Measurements from ENCODE around the gene PRSS35.
"Not testable (repeated sequence)": the region's sequence is repeated elsewhere in the genome, so short reads cannot be mapped to it uniquely, and the experiment has no call there.

The PRSS35 gene

DNA sequence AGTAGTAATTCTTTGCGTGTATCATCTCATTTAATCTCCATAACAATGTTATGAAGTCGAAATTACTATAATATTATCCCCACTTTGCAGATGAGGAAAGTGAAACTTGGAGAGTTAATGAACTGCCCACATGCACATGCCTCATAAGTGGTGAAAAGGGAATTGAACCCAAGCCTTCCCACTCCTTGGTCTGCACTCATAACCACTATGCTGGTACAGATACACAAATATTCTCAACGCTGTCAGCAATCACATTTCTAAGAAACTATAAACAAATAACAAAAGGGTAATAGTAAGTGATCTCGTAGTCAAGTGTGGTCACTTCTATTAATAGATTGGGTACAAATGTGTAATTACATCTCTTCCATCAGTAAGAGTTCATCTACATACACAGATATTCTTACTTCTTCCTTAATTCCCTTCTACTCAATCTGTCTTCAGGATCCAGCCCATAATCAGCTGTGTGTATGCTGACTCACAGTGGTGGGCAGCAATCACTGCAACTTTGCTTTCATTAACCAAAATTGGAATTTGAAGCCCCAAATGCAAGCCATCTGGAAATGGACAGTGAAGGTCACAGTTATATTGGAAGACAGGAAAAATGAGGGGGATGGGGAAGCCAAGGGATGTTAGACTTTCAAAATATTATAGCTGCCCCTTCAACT lies 6.6 kb downstream of the PRSS35 start:
- DNase-seq, result no peak

DNA sequence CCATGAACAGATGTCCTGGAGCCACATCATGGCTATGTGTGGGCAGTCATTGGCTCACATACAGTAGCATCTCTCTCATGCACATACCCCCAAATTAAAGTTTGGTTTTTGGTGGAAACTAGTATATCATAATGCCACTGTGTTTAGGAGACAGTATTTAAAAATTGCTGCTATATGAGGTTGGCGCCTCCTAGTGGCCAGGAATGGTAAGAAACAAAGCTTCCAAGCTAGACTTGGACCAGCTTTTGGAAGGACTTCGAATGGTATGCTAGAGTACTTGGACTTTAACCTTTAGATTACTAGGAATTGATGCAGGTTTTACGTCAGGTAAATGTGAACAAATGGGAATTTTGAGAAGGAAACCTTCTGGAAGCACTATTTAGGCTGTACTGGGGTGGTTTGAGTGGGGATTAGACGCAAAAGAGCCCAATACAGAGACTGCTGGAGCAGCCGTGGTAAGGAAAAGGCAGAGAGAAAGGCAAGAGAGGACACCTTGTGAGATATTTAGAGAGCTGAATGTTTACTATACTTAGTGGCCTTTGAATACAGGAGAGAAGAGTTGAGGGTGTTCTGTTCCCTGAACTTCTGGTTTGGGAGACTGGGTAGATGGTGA lies 23.8 kb downstream of the PRSS35 start:
- peak; percentile 5 for DNase-seq

- DNase-seq, result no peak
These were observed 24.6 kb downstream of the PRSS35 start for GRCh38 chr6:83536647-83537589.

GRCh38 chr6:83539678-83540077 lies 27.3 kb downstream of the PRSS35 start:
- no peak for DNase-seq

- no peak for DNase-seq
These were observed 34.3 kb downstream of the PRSS35 start for GRCh38 chr6:83546636-83547035.

DNA sequence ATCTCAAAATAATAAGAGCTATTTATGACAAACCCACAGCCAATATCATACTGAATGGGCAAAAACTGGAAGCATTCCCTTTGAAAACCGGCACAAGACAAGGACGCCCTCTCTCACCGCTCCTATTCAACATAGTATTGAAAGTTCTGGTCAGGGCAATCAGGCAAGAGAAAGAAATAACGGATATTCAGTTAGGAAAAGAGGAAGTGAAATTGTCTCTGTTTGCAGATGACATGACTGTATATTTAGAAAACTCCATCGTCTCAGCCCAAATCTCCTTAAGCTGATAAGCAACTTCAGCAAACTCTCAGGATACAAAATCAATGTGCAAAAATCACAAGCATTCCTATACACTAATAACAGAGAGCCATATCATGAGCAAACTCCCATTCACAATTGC lies 38.1 kb downstream of the PRSS35 start:
- DNase-seq, result not testable (repeated sequence)

GRCh38 chr6:83551748-83552147 lies 39.4 kb downstream of the PRSS35 start:
- not testable (repeated sequence) for DNase-seq

- DNase-seq, result no peak
These were observed 44.5 kb downstream of the PRSS35 start for GRCh38 chr6:83556871-83557270.

GRCh38 chr6:83558975-83559374 lies 46.6 kb downstream of the PRSS35 start:
- DNase-seq, result no peak

- DNase-seq, result not testable (repeated sequence)
These were observed 59.4 kb downstream of the PRSS35 start for GRCh38 chr6:83571663-83572185.

DNA sequence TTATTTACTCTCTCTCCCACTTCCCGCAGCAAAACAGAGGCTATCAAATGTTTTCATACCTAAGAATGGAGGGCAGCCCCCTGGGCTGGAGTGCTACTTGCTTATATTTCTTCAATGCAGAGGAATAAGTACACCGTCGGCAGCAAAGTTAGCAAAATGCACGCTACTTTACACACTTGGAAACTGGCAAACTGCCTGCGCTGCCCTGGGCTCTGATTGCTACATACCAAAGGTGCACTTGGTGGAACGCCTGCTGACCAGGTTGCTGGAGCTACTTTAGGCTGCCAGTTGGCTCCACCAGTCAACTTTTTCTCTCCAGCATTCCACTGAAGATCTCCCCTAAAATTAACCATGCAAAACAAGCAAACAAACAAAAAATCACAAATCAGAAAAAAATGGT lies 62.4 kb downstream of the PRSS35 start:
- no peak for DNase-seq
